Smooth muscle cell (in vitro differentiated cells): ENCODE data around the gene NYNRIN. TPM values are rescaled to one million over a fixed set of nuclear protein-coding genes. Genes with fewer than 3 reads are reported as not detected.

ENCODE experiments used
- DNase-seq: peaks from one replicate; lab custom pipeline; 2025; ENCODE audit not compliant: unreplicated experiment; lab: John Stamatoyannopoulos, UW
- H2AFZ ChIP-seq: fragments of 200-600 bp; sonication (generic); 2 replicates; pipeline ENCODE4 v1.6.0; 2016; ENCODE audit warnings: antibody characterized with exemption, low read depth, mild to moderate bottlenecking
- H3F3A ChIP-seq: fragments of 200-600 bp; sonication (generic); 2 replicates; pipeline ENCODE4 v1.6.0; 2017; ENCODE audit warnings: antibody characterized with exemption, low read depth
- H3K27ac ChIP-seq: fragments of 200-600 bp; sonication (generic); 2 replicates; pipeline ENCODE4 v1.5.1; 2016; ENCODE audit warnings: low read depth, mild to moderate bottlenecking
- H3K27me3 ChIP-seq: fragments of 200-600 bp; sonication (generic); 2 replicates; pipeline ENCODE4 v1.6.1; 2016; ENCODE audit warnings: low read depth, mild to moderate bottlenecking
- H3K36me3 ChIP-seq: fragments of 200-600 bp; sonication (generic); 2 replicates; pipeline ENCODE4 v1.5.1; 2016; ENCODE audit warnings: low read depth
- H3K4me1 ChIP-seq: fragments of 200-600 bp; sonication (generic); 2 replicates; pipeline ENCODE4 v1.5.1; 2016; ENCODE audit warnings: low read depth
- H3K4me2 ChIP-seq: fragments of 200-600 bp; sonication (generic); 2 replicates; pipeline ENCODE4 v1.6.0; 2016; ENCODE audit warnings: mild to moderate bottlenecking
- H3K4me3 ChIP-seq: fragments of 200-600 bp; sonication (generic); 2 replicates; pipeline ENCODE4 v1.5.1; 2016; ENCODE audit warnings: mild to moderate bottlenecking
- H3K79me2 ChIP-seq: fragments of 200-600 bp; sonication (generic); 2 replicates; pipeline ENCODE4 v1.6.0; 2016; ENCODE audit warnings: low read depth, mild to moderate bottlenecking
- H3K9ac ChIP-seq: fragments of 200-600 bp; sonication (generic); 2 replicates; pipeline ENCODE4 v1.6.0; 2016; ENCODE audit warnings: low read depth
- H3K9me3 ChIP-seq: fragments of 200-600 bp; sonication (generic); replicated peaks from 2 replicates; pipeline ENCODE4 v1.5.1; 2016; ENCODE audit warnings: low read depth
- H4K20me1 ChIP-seq: fragments of 200-600 bp; sonication (generic); 2 replicates; pipeline ENCODE4 v1.6.0; 2016; ENCODE audit warnings: low read depth
- WGBS: methylation state at CpG from one replicate; pipeline ENCODE4 v1.1.7; 2016; ENCODE audit warnings: low lambda C conversion rate; 5-methylcytosine and 5-hydroxymethylcytosine counted together
- polyA plus RNA-seq: library from polyadenylated mRNA; unstranded; fragments of >200 nt; fragmentation: Nextera tagmentation; extraction: Ambion mirVana; gene quantifications from 2 replicates; pipeline ENCODE4 v1.2.1, GENCODE V29; 2016
- small RNA-seq: library from RNA; depleted of rRNA; stranded (forward); fragments of <200 nt; gene quantifications from one replicate; pipeline ENCODE3, GENCODE V24; 2014
- total RNA-seq: library from RNA; depleted of rRNA; stranded (reverse); fragments of >200 nt; gene quantifications from 2 replicates; pipeline ENCODE4 v1.2.3, GENCODE V29; 2014
- TF ChIP-seq, protein P1 (sequence below): fragments of 200-600 bp; sonication (generic); IDR thresholded peaks from 2 replicates; pipeline ENCODE4 v1.5.1; 2017; ENCODE audit warnings: borderline replicate concordance, mild to moderate bottlenecking, antibody characterized with exemption; ENCODE audit not compliant: insufficient read depth, poor library complexity, severe bottlenecking

Gene NYNRIN
- total and polyA plus RNA-seq, 2 experiments from 2014 or later = 30.3 to 38.0 TPM

GRCh38 chr14:24463884-24464785 is 65.3 kb downstream of the NYNRIN start:
- TF ChIP-seq, protein P1, sequence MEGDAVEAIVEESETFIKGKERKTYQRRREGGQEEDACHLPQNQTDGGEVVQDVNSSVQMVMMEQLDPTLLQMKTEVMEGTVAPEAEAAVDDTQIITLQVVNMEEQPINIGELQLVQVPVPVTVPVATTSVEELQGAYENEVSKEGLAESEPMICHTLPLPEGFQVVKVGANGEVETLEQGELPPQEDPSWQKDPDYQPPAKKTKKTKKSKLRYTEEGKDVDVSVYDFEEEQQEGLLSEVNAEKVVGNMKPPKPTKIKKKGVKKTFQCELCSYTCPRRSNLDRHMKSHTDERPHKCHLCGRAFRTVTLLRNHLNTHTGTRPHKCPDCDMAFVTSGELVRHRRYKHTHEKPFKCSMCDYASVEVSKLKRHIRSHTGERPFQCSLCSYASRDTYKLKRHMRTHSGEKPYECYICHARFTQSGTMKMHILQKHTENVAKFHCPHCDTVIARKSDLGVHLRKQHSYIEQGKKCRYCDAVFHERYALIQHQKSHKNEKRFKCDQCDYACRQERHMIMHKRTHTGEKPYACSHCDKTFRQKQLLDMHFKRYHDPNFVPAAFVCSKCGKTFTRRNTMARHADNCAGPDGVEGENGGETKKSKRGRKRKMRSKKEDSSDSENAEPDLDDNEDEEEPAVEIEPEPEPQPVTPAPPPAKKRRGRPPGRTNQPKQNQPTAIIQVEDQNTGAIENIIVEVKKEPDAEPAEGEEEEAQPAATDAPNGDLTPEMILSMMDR = no peak
- no peaks in the 10 kb centered on the region for H3K79me2 ChIP-seq
- no peaks in the 10 kb centered on the region for H3F3A ChIP-seq
- no peaks in the 10 kb centered on the region for H3K9me3 ChIP-seq
- H2AFZ ChIP-seq = no peak overlapping the region
- DNase-seq = no peak
- H3K4me1 ChIP-seq = no peaks in the 10 kb centered on the region
- H4K20me1 ChIP-seq = no peaks in the 10 kb centered on the region
- H3K4me3 ChIP-seq = no peak overlapping the region
- WGBS = 68% methylated on average over 4 of the region's 4 CpGs
- no peak overlapping the region for H3K9ac ChIP-seq
- no peak overlapping the region for H3K27ac ChIP-seq
- H3K27me3 ChIP-seq = no peaks in the 10 kb centered on the region
- H3K4me2 ChIP-seq = no peak overlapping the region
- H3K36me3 ChIP-seq = no peaks in the 10 kb centered on the region

GRCh38 chr14:24465368-24465767 is 66.6 kb downstream of the NYNRIN start:
- no peak for DNase-seq
- H3K36me3 ChIP-seq = no peaks in the 10 kb centered on the region
- no peaks in the 10 kb centered on the region for H3K79me2 ChIP-seq
- WGBS = 99% methylated on average over 3 of the region's 3 CpGs
- no peaks in the 10 kb centered on the region for H3K4me1 ChIP-seq
- H3K27me3 ChIP-seq = no peaks in the 10 kb centered on the region
- no peaks in the 10 kb centered on the region for H3K9me3 ChIP-seq
- TF ChIP-seq, protein P1 = no peak
- H2AFZ ChIP-seq = no peak overlapping the region
- H3K9ac ChIP-seq = no peak overlapping the region
- H3F3A ChIP-seq = no peaks in the 10 kb centered on the region
- H3K27ac ChIP-seq = no peak overlapping the region
- H3K4me3 ChIP-seq = no peak overlapping the region
- H3K4me2 ChIP-seq = no peak overlapping the region
- no peaks in the 10 kb centered on the region for H4K20me1 ChIP-seq

DNA sequence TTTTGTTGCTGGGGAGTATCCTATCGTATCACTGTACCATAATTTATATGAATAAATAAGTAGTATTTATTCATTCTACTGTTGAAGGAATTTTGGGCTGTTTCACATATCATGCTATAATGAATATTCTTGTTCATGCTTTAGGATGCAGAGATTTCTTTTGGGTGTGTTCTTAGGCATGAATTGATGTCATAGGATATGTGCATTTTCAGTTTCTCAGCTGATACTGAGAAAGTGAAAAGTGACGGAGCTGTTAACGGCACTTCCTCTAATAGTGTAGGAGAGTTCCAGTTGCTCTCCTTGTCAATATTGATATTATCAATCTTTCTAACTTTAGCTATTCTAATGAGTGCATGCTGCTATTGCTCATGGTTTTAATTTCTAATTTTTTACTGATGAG is 67.0 kb downstream of the NYNRIN start:
- no peak overlapping the region for H3K4me2 ChIP-seq
- no peaks in the 10 kb centered on the region for H3K79me2 ChIP-seq
- no peak for DNase-seq
- H3K27ac ChIP-seq = no peak overlapping the region
- H2AFZ ChIP-seq = no peak overlapping the region
- H3K27me3 ChIP-seq = no peaks in the 10 kb centered on the region
- no peaks in the 10 kb centered on the region for H3K36me3 ChIP-seq
- WGBS = 91% methylated on average over 3 of the region's 3 CpGs
- no peaks in the 10 kb centered on the region for H3F3A ChIP-seq
- H4K20me1 ChIP-seq = no peaks in the 10 kb centered on the region
- no peak overlapping the region for H3K9ac ChIP-seq
- TF ChIP-seq, protein P1 = no peak
- H3K9me3 ChIP-seq = no peaks in the 10 kb centered on the region
- H3K4me3 ChIP-seq = no peak overlapping the region
- no peaks in the 10 kb centered on the region for H3K4me1 ChIP-seq

Small RNA genes lying within 50 kb of the gene (small RNA-seq; reads per million reads assigned to genes)
- gene RF00026 = not detected

Other genes starting within 250 kb of the NYNRIN start
- 38.2 and 42.7 TPM in 2 replicates for gene IRF9, start 237.7 kb upstream of the NYNRIN start, total RNA-seq
- 42.0 and 58.3 TPM in 2 replicates for gene IRF9, start 237.7 kb upstream of the NYNRIN start, polyA plus RNA-seq
- 5.7 and 9.3 TPM in 2 replicates for gene REC8, start 226.9 kb upstream of the NYNRIN start, total RNA-seq
- gene REC8, start 226.9 kb upstream of the NYNRIN start, polyA plus RNA-seq = 16.8 and 26.7 TPM in 2 replicates
- 14.7 and 82.6 TPM in 2 replicates for gene IPO4, start 210.2 kb upstream of the NYNRIN start, total RNA-seq
- gene IPO4, start 210.2 kb upstream of the NYNRIN start, polyA plus RNA-seq = 20.5 and 26.6 TPM in 2 replicates
- 66.6 and 72.1 TPM in 2 replicates for gene TM9SF1, start 203.6 kb upstream of the NYNRIN start, total RNA-seq
- 86.5 and 95.8 TPM in 2 replicates for gene TM9SF1, start 203.6 kb upstream of the NYNRIN start, polyA plus RNA-seq
- 0.85 TPM in 1 of 2 replicates, not detected in the other for gene TSSK4, start 193.3 kb upstream of the NYNRIN start, total RNA-seq
- gene TSSK4, start 193.3 kb upstream of the NYNRIN start, polyA plus RNA-seq = 0.89 and 1.3 TPM in 2 replicates
- 29.7 and 32.5 TPM in 2 replicates for gene CHMP4A, start 185.5 kb upstream of the NYNRIN start, total RNA-seq
- gene CHMP4A, start 185.5 kb upstream of the NYNRIN start, polyA plus RNA-seq = 46.8 and 63.9 TPM in 2 replicates
- 31.0 and 33.0 TPM in 2 replicates for gene MDP1, start 182.9 kb upstream of the NYNRIN start, total RNA-seq
- 36.8 and 42.3 TPM in 2 replicates for gene MDP1, start 182.9 kb upstream of the NYNRIN start, polyA plus RNA-seq
- 209 and 211 TPM in 2 replicates for gene NEDD8, start 166.6 kb upstream of the NYNRIN start, total RNA-seq
- 375 and 432 TPM in 2 replicates for gene NEDD8, start 166.6 kb upstream of the NYNRIN start, polyA plus RNA-seq
- 38.8 and 65.0 TPM in 2 replicates for gene GMPR2, start 166.1 kb upstream of the NYNRIN start, total RNA-seq
- 43.4 and 55.9 TPM in 2 replicates for gene GMPR2, start 166.1 kb upstream of the NYNRIN start, polyA plus RNA-seq
- 27.9 and 38.8 TPM in 2 replicates for gene TINF2, start 156.4 kb upstream of the NYNRIN start, total RNA-seq
- 43.6 and 52.5 TPM in 2 replicates for gene TINF2, start 156.4 kb upstream of the NYNRIN start, polyA plus RNA-seq
- gene TGM1, start 135.8 kb upstream of the NYNRIN start, total RNA-seq = 4.1 and 13.6 TPM in 2 replicates
- gene TGM1, start 135.8 kb upstream of the NYNRIN start, polyA plus RNA-seq = 1.6 and 7.7 TPM in 2 replicates
- 15.4 and 18.5 TPM in 2 replicates for gene RABGGTA, start 127.4 kb upstream of the NYNRIN start, total RNA-seq
- gene RABGGTA, start 127.4 kb upstream of the NYNRIN start, polyA plus RNA-seq = 33.4 and 38.2 TPM in 2 replicates
- 22.5 and 23.3 TPM in 2 replicates for gene DHRS1, start 99.2 kb upstream of the NYNRIN start, total RNA-seq
- 25.2 and 27.4 TPM in 2 replicates for gene DHRS1, start 99.2 kb upstream of the NYNRIN start, polyA plus RNA-seq
- gene NOP9, start 99.2 kb upstream of the NYNRIN start, total RNA-seq = 9.3 and 11.2 TPM in 2 replicates
- gene NOP9, start 99.2 kb upstream of the NYNRIN start, polyA plus RNA-seq = 2.7 and 3.3 TPM in 2 replicates
- not detected in 2 replicates for gene CIDEB, start 91.0 kb upstream of the NYNRIN start, total RNA-seq
- gene CIDEB, start 91.0 kb upstream of the NYNRIN start, polyA plus RNA-seq = 0.58 TPM in 1 of 2 replicates, not detected in the other
- 2.8 and 6.9 TPM in 2 replicates for gene LTB4R2, start 88.9 kb upstream of the NYNRIN start, total RNA-seq
- 0.70 and 2.4 TPM in 2 replicates for gene LTB4R2, start 88.9 kb upstream of the NYNRIN start, polyA plus RNA-seq
- 2.7 and 2.8 TPM in 2 replicates for gene LTB4R, start 87.5 kb upstream of the NYNRIN start, total RNA-seq
- gene LTB4R, start 87.5 kb upstream of the NYNRIN start, polyA plus RNA-seq = 1.6 and 3.2 TPM in 2 replicates
- gene ADCY4, start 63.9 kb upstream of the NYNRIN start, total RNA-seq = 0.13 and 0.45 TPM in 2 replicates
- gene ADCY4, start 63.9 kb upstream of the NYNRIN start, polyA plus RNA-seq = 0.66 TPM in 1 of 2 replicates, not detected in the other
- gene RIPK3, start 59.0 kb upstream of the NYNRIN start, total RNA-seq = 1.3 and 1.6 TPM in 2 replicates
- gene RIPK3, start 59.0 kb upstream of the NYNRIN start, polyA plus RNA-seq = 1.2 TPM in 1 of 2 replicates, not detected in the other
- gene NFATC4, start 30.8 kb upstream of the NYNRIN start, total RNA-seq = 40.1 and 44.6 TPM in 2 replicates
- gene NFATC4, start 30.8 kb upstream of the NYNRIN start, polyA plus RNA-seq = 84.7 and 93.3 TPM in 2 replicates
- gene CBLN3, start 30.7 kb downstream of the NYNRIN start, total RNA-seq = 1.1 and 3.0 TPM in 2 replicates
- 1.6 and 2.5 TPM in 2 replicates for gene CBLN3, start 30.7 kb downstream of the NYNRIN start, polyA plus RNA-seq
- gene KHNYN, start 31.0 kb downstream of the NYNRIN start, total RNA-seq = 43.1 and 55.7 TPM in 2 replicates
- 28.2 and 34.8 TPM in 2 replicates for gene KHNYN, start 31.0 kb downstream of the NYNRIN start, polyA plus RNA-seq
- gene SDR39U1, start 43.8 kb downstream of the NYNRIN start, total RNA-seq = 20.9 and 21.6 TPM in 2 replicates
- 62.6 and 78.8 TPM in 2 replicates for gene SDR39U1, start 43.8 kb downstream of the NYNRIN start, polyA plus RNA-seq
- gene CMA1, start 109.3 kb downstream of the NYNRIN start, total RNA-seq = not detected in 2 replicates
- not detected in 2 replicates for gene CMA1, start 109.3 kb downstream of the NYNRIN start, polyA plus RNA-seq
- not detected in 2 replicates for gene CTSG, start 177.2 kb downstream of the NYNRIN start, total RNA-seq
- gene CTSG, start 177.2 kb downstream of the NYNRIN start, polyA plus RNA-seq = not detected in 2 replicates
- gene GZMH, start 210.7 kb downstream of the NYNRIN start, total RNA-seq = not detected in 2 replicates
- gene GZMH, start 210.7 kb downstream of the NYNRIN start, polyA plus RNA-seq = not detected in 2 replicates
- gene GZMB, start 235.2 kb downstream of the NYNRIN start, total RNA-seq = not detected in 2 replicates
- not detected in 2 replicates for gene GZMB, start 235.2 kb downstream of the NYNRIN start, polyA plus RNA-seq